Peyer's patch (tissue), 4 donors: ENCODE measurements around the gene SUB1.

Experiments
- CTCF ChIP-seq, 6 experiments: fragments of 450-650 bp in 4 of 6; fragments of 200-600 bp in 2 of 6; sonication (generic) in 1 of 6; IDR thresholded peaks; one replicate each; pipeline ENCODE4 v1.5.1; 2017 to 2019; ENCODE audit warnings: antibody characterized with exemption in 6 of 6, mild to moderate bottlenecking in 3 of 6, moderate library complexity in 1 of 6
- POLR2A ChIP-seq, 2 donors: fragments of 450-650 bp; IDR thresholded peaks; one replicate each; pipeline ENCODE4 v1.5.1; 2017; ENCODE audit warnings: antibody characterized with exemption in 2 of 2, mild to moderate bottlenecking in 2 of 2, moderate library complexity in 2 of 2

- no peak for TF ChIP-seq CTCF (IDR thresholded peaks at IDR 0.05)
- no peak for TF ChIP-seq POLR2A (IDR thresholded peaks at IDR 0.05)
Observed at GRCh38 chr5:32585122-32585445, 273 bp upstream of the SUB1 start.
